Measurements from ENCODE around the gene PIP. TPM values are rescaled to one million over a fixed set of nuclear protein-coding genes. Genes with fewer than 3 reads are reported as not detected.
"Not testable (repeated sequence)": the region's sequence is repeated elsewhere in the genome, so short reads cannot be mapped to it uniquely, and the experiment has no call there.

Gene PIP
- total RNA-seq, 5 donors from 2014 or later (not counting 1 experiment from before 2014, with no cell fraction given), result not detected

GRCh38 chr7:143158617-143159016, 26.7 kb downstream of the PIP start:
- H3K9me3 Mint-ChIP-seq; H3K27me3 Mint-ChIP-seq; H3K4me1 ChIP-seq (ENCODE audit: control insufficient read depth in 1 of 2, extremely low read depth in 1 of 2, insufficient read depth in 2 of 2, low read length in 2 of 2); H3K36me3 Mint-ChIP-seq; POLR2A ChIA-PET; H3K27me3 ChIP-seq (replicated peaks in 1 of 2; ENCODE audit: control insufficient read depth in 2 of 2, extremely low read depth in 1 of 2, insufficient read depth in 2 of 2, low read length in 1 of 2); CTCF ChIA-PET; H3K27ac ChIP-seq (ENCODE audit: low read length); H3K4me3 ChIP-seq (ENCODE audit: control insufficient read depth in 1 of 2, extremely low read depth in 1 of 2, low read length in 1 of 2); DNase-seq; H3K4me3 Mint-ChIP-seq; H3K9me3 ChIP-seq; H3K36me3 ChIP-seq (ENCODE audit: control insufficient read depth in 2 of 2, extremely low read depth in 1 of 2, insufficient read depth in 1 of 2, low read length in 1 of 2); ATAC-seq (replicated peaks in 1 of 4); H3K4me1 Mint-ChIP-seq: not testable (repeated sequence)
- WGBS (ENCODE audit: insufficient coverage), result no CpG with 5 or more reads among the region's 3 CpGs
- H3K27ac Mint-ChIP-seq, result peak overlapping the region in 1 of 2 donors; percentile 8

GRCh38 chr7:143171697-143172096, 39.8 kb downstream of the PIP start:
- no peak overlapping the region for H3K27ac ChIP-seq (ENCODE audit: low read length)
- no peaks in the 10 kb centered on the region for H3K36me3 ChIP-seq (ENCODE audit: control insufficient read depth in 2 of 2, extremely low read depth in 1 of 2, insufficient read depth in 1 of 2, low read length in 1 of 2)
- H3K4me3 ChIP-seq (ENCODE audit: control insufficient read depth in 1 of 2, extremely low read depth in 1 of 2, low read length in 1 of 2), result no peak overlapping the region
- ATAC-seq (replicated peaks in 1 of 4), result no peak
- H3K36me3 Mint-ChIP-seq, result peaks cover under 1% of the 10 kb centered on the region
- H3K4me1 Mint-ChIP-seq, result no peaks in the 10 kb centered on the region
- POLR2A ChIA-PET, result interaction anchor here in 1 of 2 donors (0.7 kb wide), 1 partner anchor 123 kb away, joined by 3 read pairs; no protein-coding TSS in a partner anchor
- H3K9me3 ChIP-seq, result no peaks in the 10 kb centered on the region
- DNase-seq, result no peak
- H3K27ac Mint-ChIP-seq, result no peak overlapping the region
- no peaks in the 10 kb centered on the region for H3K4me1 ChIP-seq (ENCODE audit: control insufficient read depth in 1 of 2, extremely low read depth in 1 of 2, insufficient read depth in 2 of 2, low read length in 2 of 2)
- H3K27me3 Mint-ChIP-seq, result peaks cover 13 to 23% of the 10 kb centered on the region in 2 donors
- H3K27me3 ChIP-seq (replicated peaks in 1 of 2; ENCODE audit: control insufficient read depth in 2 of 2, extremely low read depth in 1 of 2, insufficient read depth in 2 of 2, low read length in 1 of 2), result peaks cover 0 to 12% of the 10 kb centered on the region in 2 experiments
- no peak overlapping the region for H3K4me3 Mint-ChIP-seq
- CTCF ChIA-PET, result interaction anchor here in 1 of 2 donors (0.6 to 1.1 kb wide), 2 partner anchors 128 to 252 kb away, joined by 3 to 4 read pairs; no protein-coding TSS in a partner anchor
- peaks cover 2 to 8% (median 3%) of the 10 kb centered on the region in 3 donors for H3K9me3 Mint-ChIP-seq

- CTCF ChIA-PET, result interaction anchor here in 1 of 2 donors (1.1 kb wide), 1 partner anchor 251 kb away, joined by 4 read pairs; no protein-coding TSS in a partner anchor
- DNase-seq (no peak), ATAC-seq (replicated peaks in 1 of 4) (no peak)
- Histone ChIP-seq H3K36me3 (ENCODE audit: control insufficient read depth in 2 of 2, extremely low read depth in 1 of 2, insufficient read depth in 1 of 2, low read length in 1 of 2) (no peaks in the 10 kb centered on the region), H3K27me3 (replicated peaks in 1 of 2; ENCODE audit: control insufficient read depth in 2 of 2, extremely low read depth in 1 of 2, insufficient read depth in 2 of 2, low read length in 1 of 2) (peaks cover 0 to 12% of the 10 kb centered on the region in 2 experiments), H3K9me3 (no peaks in the 10 kb centered on the region), H3K27ac (ENCODE audit: low read length) (no peak overlapping the region), H3K4me1 (ENCODE audit: control insufficient read depth in 1 of 2, extremely low read depth in 1 of 2, insufficient read depth in 2 of 2, low read length in 2 of 2) (no peaks in the 10 kb centered on the region), H3K4me3 (ENCODE audit: control insufficient read depth in 1 of 2, extremely low read depth in 1 of 2, low read length in 1 of 2) (no peak overlapping the region)
- no peak overlapping the region for H3K4me3 Mint-ChIP-seq
- peaks cover 13 to 22% of the 10 kb centered on the region in 2 donors for H3K27me3 Mint-ChIP-seq
- no peaks in the 10 kb centered on the region for H3K36me3 Mint-ChIP-seq
- peaks cover 2 to 8% (median 4%) of the 10 kb centered on the region in 3 donors for H3K9me3 Mint-ChIP-seq
- no CpG with 5 or more reads among the region's 4 CpGs for WGBS (ENCODE audit: insufficient coverage)
- no peaks in the 10 kb centered on the region for H3K4me1 Mint-ChIP-seq
- POLR2A ChIA-PET, result no interaction called here
- H3K27ac Mint-ChIP-seq, result no peak overlapping the region
Measured at GRCh38 chr7:143172354-143172753, 40.5 kb downstream of the PIP start.

- ATAC-seq (replicated peaks in 1 of 4), result no peak
- no peaks in the 10 kb centered on the region for H3K9me3 ChIP-seq
- Mint-ChIP-seq H3K27ac (no peak overlapping the region), H3K27me3 (peaks cover 5% of the 10 kb centered on the region in 2 donors), H3K36me3 (no peaks in the 10 kb centered on the region), H3K4me1 (no peaks in the 10 kb centered on the region), H3K4me3 (no peak overlapping the region), H3K9me3 (peaks cover 9 to 27% (median 13%) of the 10 kb centered on the region in 3 donors)
- POLR2A ChIA-PET, result no interaction called here
- no peak overlapping the region for H3K4me3 ChIP-seq (ENCODE audit: control insufficient read depth in 1 of 2, extremely low read depth in 1 of 2, low read length in 1 of 2)
- H3K4me1 ChIP-seq (ENCODE audit: control insufficient read depth in 1 of 2, extremely low read depth in 1 of 2, insufficient read depth in 2 of 2, low read length in 2 of 2), result no peaks in the 10 kb centered on the region
- WGBS (ENCODE audit: insufficient coverage), result no CpG with 5 or more reads among the region's 5 CpGs
- CTCF ChIA-PET, result no interaction called here
- H3K27ac ChIP-seq (ENCODE audit: low read length), result no peak overlapping the region
- no peaks in the 10 kb centered on the region for H3K36me3 ChIP-seq (ENCODE audit: control insufficient read depth in 2 of 2, extremely low read depth in 1 of 2, insufficient read depth in 1 of 2, low read length in 1 of 2)
- peaks cover 0 to 3% of the 10 kb centered on the region in 2 experiments for H3K27me3 ChIP-seq (replicated peaks in 1 of 2; ENCODE audit: control insufficient read depth in 2 of 2, extremely low read depth in 1 of 2, insufficient read depth in 2 of 2, low read length in 1 of 2)
- DNase-seq, result no peak
Measured at GRCh38 chr7:143176128-143176527, 44.3 kb downstream of the PIP start.

- no peaks in the 10 kb centered on the region for H3K9me3 ChIP-seq
- peaks cover 5% of the 10 kb centered on the region in 2 donors for H3K27me3 Mint-ChIP-seq
- no peak overlapping the region for H3K4me3 Mint-ChIP-seq
- H3K27ac Mint-ChIP-seq, result no peak overlapping the region
- POLR2A ChIA-PET, result no interaction called here
- no peaks in the 10 kb centered on the region for H3K4me1 Mint-ChIP-seq
- no peaks in the 10 kb centered on the region for H3K27me3 ChIP-seq (replicated peaks in 1 of 2; ENCODE audit: control insufficient read depth in 2 of 2, extremely low read depth in 1 of 2, insufficient read depth in 2 of 2, low read length in 1 of 2)
- no peak overlapping the region for H3K27ac ChIP-seq (ENCODE audit: low read length)
- H3K4me1 ChIP-seq (ENCODE audit: control insufficient read depth in 1 of 2, extremely low read depth in 1 of 2, insufficient read depth in 2 of 2, low read length in 2 of 2), result no peaks in the 10 kb centered on the region
- peaks cover 9 to 31% (median 13%) of the 10 kb centered on the region in 3 donors for H3K9me3 Mint-ChIP-seq
- no peak overlapping the region for H3K4me3 ChIP-seq (ENCODE audit: control insufficient read depth in 1 of 2, extremely low read depth in 1 of 2, low read length in 1 of 2)
- H3K36me3 ChIP-seq (ENCODE audit: control insufficient read depth in 2 of 2, extremely low read depth in 1 of 2, insufficient read depth in 1 of 2, low read length in 1 of 2), result no peaks in the 10 kb centered on the region
- no peak for DNase-seq
- no CpG with 5 or more reads among the region's 2 CpGs for WGBS (ENCODE audit: insufficient coverage)
- no peaks in the 10 kb centered on the region for H3K36me3 Mint-ChIP-seq
- CTCF ChIA-PET, result interaction anchor here in 1 of 2 donors (0.6 kb wide), 1 partner anchor 78 kb away, joined by 3 read pairs; no protein-coding TSS in a partner anchor
- no peak for ATAC-seq (replicated peaks in 1 of 4)
Measured at GRCh38 chr7:143177374-143178119, 45.7 kb downstream of the PIP start.

GRCh38 chr7:143180771-143181170, 48.9 kb downstream of the PIP start:
- H3K9me3 Mint-ChIP-seq, result peaks cover 9 to 28% (median 11%) of the 10 kb centered on the region in 3 donors
- H3K27me3 Mint-ChIP-seq, result peaks cover 14 to 15% of the 10 kb centered on the region in 2 donors
- H3K27ac Mint-ChIP-seq; H3K4me3 Mint-ChIP-seq; H3K36me3 Mint-ChIP-seq; H3K36me3 ChIP-seq (ENCODE audit: control insufficient read depth in 2 of 2, extremely low read depth in 1 of 2, insufficient read depth in 1 of 2, low read length in 1 of 2); ATAC-seq (replicated peaks in 1 of 4); H3K9me3 ChIP-seq; H3K4me1 Mint-ChIP-seq; H3K4me3 ChIP-seq (ENCODE audit: control insufficient read depth in 1 of 2, extremely low read depth in 1 of 2, low read length in 1 of 2); CTCF ChIA-PET; POLR2A ChIA-PET; H3K4me1 ChIP-seq (ENCODE audit: control insufficient read depth in 1 of 2, extremely low read depth in 1 of 2, insufficient read depth in 2 of 2, low read length in 2 of 2); H3K27ac ChIP-seq (ENCODE audit: low read length); DNase-seq; H3K27me3 ChIP-seq (replicated peaks in 1 of 2; ENCODE audit: control insufficient read depth in 2 of 2, extremely low read depth in 1 of 2, insufficient read depth in 2 of 2, low read length in 1 of 2): not testable (repeated sequence)
- no CpG with 5 or more reads among the region's 4 CpGs for WGBS (ENCODE audit: insufficient coverage)
